Measurements from ENCODE around the gene NR3C1.

The NR3C1 gene

GRCh38 chr5:143311428-143311827 lies 92.1 kb downstream of the NR3C1 start:
- in situ Hi-C loops (cut with MboI; ENCODE audit: low sequenced_read_pairs, unreplicated experiment), result no loop called here
- TF ChIP-seq, protein P1, sequence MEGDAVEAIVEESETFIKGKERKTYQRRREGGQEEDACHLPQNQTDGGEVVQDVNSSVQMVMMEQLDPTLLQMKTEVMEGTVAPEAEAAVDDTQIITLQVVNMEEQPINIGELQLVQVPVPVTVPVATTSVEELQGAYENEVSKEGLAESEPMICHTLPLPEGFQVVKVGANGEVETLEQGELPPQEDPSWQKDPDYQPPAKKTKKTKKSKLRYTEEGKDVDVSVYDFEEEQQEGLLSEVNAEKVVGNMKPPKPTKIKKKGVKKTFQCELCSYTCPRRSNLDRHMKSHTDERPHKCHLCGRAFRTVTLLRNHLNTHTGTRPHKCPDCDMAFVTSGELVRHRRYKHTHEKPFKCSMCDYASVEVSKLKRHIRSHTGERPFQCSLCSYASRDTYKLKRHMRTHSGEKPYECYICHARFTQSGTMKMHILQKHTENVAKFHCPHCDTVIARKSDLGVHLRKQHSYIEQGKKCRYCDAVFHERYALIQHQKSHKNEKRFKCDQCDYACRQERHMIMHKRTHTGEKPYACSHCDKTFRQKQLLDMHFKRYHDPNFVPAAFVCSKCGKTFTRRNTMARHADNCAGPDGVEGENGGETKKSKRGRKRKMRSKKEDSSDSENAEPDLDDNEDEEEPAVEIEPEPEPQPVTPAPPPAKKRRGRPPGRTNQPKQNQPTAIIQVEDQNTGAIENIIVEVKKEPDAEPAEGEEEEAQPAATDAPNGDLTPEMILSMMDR (IDR thresholded peaks at IDR 0.05; ENCODE audit: borderline replicate concordance, control extremely low read depth, extremely low read depth, insufficient read depth, missing control alignments), result no peak
- DNase-seq (ENCODE audit: low spot score), result no peak

DNA sequence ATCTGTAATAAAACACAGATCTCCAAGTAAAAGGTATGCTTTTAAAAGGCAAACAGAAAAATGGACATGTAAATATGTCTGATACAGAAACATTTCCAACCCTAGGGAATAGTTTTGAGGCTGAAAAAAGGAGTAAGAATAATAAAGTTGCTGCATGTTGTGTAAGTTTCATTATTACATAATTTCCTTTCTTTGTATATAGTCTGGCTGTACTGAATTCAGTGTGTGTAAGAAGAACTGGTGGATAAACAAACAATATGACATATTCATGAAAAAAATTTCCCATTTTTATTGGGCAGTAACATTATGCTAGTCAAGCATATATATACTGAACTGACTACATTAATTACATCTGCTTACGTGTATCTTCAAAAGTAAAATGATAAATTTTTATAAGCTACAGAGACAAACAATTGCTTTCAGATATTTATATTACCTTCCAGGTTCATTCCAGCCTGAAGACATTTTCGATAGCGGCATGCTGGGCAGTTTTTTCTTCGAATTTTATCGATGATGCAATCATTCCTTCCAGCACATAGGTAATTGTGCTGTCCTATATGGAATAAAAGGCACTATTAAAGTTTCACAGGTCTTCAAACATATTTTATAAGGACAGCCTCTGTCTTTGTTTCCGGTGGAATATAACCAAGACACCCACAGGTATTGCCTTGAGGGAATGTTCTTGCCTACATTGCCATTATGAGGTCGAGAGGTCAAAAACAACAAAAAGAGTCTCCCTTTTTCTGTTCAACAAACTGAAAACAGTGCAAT lies 93.6 kb downstream of the NR3C1 start:
- in situ Hi-C loops (cut with MboI; ENCODE audit: low sequenced_read_pairs, unreplicated experiment), result no loop called here
- TF ChIP-seq, protein P1 (IDR thresholded peaks at IDR 0.05; ENCODE audit: borderline replicate concordance, control extremely low read depth, extremely low read depth, insufficient read depth, missing control alignments), result no peak
- DNase-seq (ENCODE audit: low spot score), result no peak

DNA sequence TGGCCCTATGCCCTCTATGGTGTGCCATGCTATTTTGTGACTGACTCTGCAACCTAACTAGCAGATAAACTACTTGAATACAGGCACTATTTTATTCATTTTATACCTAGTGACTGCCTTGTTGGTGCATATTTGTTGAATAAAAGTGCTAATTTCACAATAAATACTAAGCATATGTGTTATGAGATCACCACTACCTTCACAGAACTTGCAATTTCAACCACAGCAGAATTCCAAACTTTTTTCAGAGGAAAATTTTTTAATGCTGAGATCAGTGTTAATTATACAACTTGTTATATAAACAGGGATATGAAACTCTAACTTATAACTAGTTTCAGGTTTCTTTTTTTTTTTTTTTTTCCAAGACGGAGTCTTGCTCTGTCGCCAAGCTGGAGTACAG lies 94.8 kb downstream of the NR3C1 start:
- TF ChIP-seq, protein P1 (IDR thresholded peaks at IDR 0.05; ENCODE audit: borderline replicate concordance, control extremely low read depth, extremely low read depth, insufficient read depth, missing control alignments), result no peak

GRCh38 chr5:143306040-143306439 lies 97.4 kb downstream of the NR3C1 start:
- in situ Hi-C loops (cut with MboI; ENCODE audit: low sequenced_read_pairs, unreplicated experiment), result no loop called here
- DNase-seq (ENCODE audit: low spot score), result no peak
- TF ChIP-seq, protein P1 (IDR thresholded peaks at IDR 0.05; ENCODE audit: borderline replicate concordance, control extremely low read depth, extremely low read depth, insufficient read depth, missing control alignments), result no peak

More for the DNA sequence above, 94.8 kb downstream of the NR3C1 start:
- DNase-seq (ENCODE audit: low spot score), result no peak
- in situ Hi-C loops (cut with MboI; ENCODE audit: low sequenced_read_pairs, unreplicated experiment), result no loop called here

GRCh38 chr5:143304836-143305475 lies 98.5 kb downstream of the NR3C1 start:
- TF ChIP-seq, protein P1 (IDR thresholded peaks at IDR 0.05; ENCODE audit: borderline replicate concordance, control extremely low read depth, extremely low read depth, insufficient read depth, missing control alignments), result no peak
- in situ Hi-C loops (cut with MboI; ENCODE audit: low sequenced_read_pairs, unreplicated experiment), result no loop called here
- DNase-seq (ENCODE audit: low spot score), result no peak

GRCh38 chr5:143302341-143303045 lies 101.0 kb downstream of the NR3C1 start:
- DNase-seq (ENCODE audit: low spot score), result no peak
- in situ Hi-C loops (cut with MboI; ENCODE audit: low sequenced_read_pairs, unreplicated experiment), result no loop called here
- TF ChIP-seq, protein P1 (IDR thresholded peaks at IDR 0.05; ENCODE audit: borderline replicate concordance, control extremely low read depth, extremely low read depth, insufficient read depth, missing control alignments), result no peak
